Omental fat pad (tissue), 4 donors: ENCODE data around the gene DLG2. TPM values are rescaled to one million over a fixed set of nuclear protein-coding genes. Genes with fewer than 3 reads are reported as not detected.

Experiments
- ATAC-seq: fragments of 150-250 bp; one replicate; pipeline ENCODE4 v1.9.1; 2016; ENCODE audit warnings: mild to moderate bottlenecking, moderate library complexity; ENCODE audit not compliant: low FRiP score
- DNase-seq: peaks from one replicate; pipeline ENCODE4 v3.0.0-alpha.2; 2019; ENCODE audit warnings: low spot score
- total RNA-seq, 4 donors: library from RNA; depleted of rRNA; stranded (reverse); fragments of >200 nt; gene quantifications; one replicate each; pipeline ENCODE4 v1.1.0, GENCODE V29; 2016
- TF ChIP-seq, protein P1 (sequence below), 3 donors: fragments of 450-650 bp; IDR thresholded peaks; one replicate each; pipeline ENCODE4 v1.5.1; 2016 to 2017; ENCODE audit warnings: antibody characterized with exemption in 3 of 3, mild to moderate bottlenecking in 3 of 3, moderate library complexity in 2 of 3

DLG2 gene
- total RNA-seq, 4 donors from 2014 or later = 4.8 to 13.2 (median 8.1) TPM

DNA sequence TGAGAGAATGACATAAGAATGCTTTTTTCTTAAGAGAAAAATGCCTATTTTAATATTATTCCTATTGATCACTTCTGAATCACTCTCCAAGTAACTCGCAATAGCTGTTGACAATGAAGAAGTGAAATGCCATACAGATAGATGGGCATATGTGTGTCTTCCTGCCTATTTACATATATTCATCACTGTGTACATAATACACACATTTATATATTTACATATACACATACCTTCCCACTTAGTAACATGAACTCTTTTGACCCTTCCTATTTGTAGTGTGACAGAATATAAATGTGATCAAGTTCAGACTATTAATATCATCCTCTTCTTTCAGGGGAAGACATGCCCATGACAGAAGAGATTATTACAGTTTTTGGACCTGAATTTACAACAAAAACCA lies 756.7 kb downstream of the DLG2 start:
- DNase-seq (no peak), ATAC-seq (no peak)

DNA sequence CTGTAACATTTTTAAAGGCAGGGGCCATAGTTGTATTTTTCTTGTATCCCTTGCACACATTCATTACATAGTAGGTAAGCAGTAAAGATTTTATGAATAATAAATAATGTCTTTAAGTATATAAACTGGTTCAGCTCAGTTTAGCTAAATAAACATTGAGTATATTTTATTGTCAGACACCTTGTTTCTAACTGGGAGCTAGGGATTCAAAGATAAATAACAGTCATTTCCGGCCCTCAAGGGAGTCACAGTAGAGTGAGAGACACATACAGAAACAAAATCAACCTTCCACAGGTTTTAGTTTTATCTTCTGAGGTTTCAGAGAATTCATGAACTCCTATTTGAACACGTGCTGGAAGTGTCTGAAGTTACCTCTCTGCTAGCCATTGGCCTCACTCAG lies 760.2 kb downstream of the DLG2 start:
- TF ChIP-seq, protein P1, sequence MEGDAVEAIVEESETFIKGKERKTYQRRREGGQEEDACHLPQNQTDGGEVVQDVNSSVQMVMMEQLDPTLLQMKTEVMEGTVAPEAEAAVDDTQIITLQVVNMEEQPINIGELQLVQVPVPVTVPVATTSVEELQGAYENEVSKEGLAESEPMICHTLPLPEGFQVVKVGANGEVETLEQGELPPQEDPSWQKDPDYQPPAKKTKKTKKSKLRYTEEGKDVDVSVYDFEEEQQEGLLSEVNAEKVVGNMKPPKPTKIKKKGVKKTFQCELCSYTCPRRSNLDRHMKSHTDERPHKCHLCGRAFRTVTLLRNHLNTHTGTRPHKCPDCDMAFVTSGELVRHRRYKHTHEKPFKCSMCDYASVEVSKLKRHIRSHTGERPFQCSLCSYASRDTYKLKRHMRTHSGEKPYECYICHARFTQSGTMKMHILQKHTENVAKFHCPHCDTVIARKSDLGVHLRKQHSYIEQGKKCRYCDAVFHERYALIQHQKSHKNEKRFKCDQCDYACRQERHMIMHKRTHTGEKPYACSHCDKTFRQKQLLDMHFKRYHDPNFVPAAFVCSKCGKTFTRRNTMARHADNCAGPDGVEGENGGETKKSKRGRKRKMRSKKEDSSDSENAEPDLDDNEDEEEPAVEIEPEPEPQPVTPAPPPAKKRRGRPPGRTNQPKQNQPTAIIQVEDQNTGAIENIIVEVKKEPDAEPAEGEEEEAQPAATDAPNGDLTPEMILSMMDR (IDR thresholded peaks at IDR 0.05) = no peak
- no peak for ATAC-seq
- DNase-seq = no peak

More for the DNA sequence above, 756.7 kb downstream of the DLG2 start:
- TF ChIP-seq, protein P1 (IDR thresholded peaks at IDR 0.05) = no peak

DNA sequence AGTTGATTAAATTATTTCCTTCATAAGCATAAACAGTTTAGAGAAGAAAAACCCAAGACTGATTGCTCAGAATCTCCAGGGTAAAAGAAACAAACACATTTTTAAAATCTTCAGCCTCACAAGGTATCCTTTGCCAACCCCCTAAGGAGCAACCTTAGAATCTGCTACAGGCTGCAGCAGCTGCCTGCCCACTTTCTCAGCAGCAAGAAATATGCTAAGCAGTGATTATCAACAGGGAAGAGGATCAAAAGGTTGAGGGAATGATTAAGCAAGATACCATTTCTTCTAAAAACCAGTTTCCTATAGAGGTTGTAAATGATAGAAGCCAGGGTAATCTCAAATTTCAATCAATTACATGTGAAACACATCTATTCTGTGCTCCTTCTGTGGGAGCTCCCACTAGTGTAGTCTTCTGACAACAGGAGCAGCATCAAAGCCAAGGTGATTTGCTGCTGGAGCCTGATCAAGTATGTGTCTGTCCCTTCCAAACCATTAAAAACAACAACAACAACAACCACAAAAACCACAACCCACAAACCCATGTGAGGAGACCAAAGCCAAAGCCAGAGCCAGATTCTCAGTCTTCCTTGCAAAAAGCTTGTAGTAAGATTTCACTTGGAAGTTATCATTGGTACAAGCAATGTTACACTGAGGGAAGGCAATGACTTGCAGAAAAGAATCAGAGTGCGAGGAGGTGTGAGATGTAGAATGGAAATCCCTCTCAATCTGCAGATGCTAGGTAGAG lies 761.2 kb downstream of the DLG2 start:
- TF ChIP-seq, protein P1 (IDR thresholded peaks at IDR 0.05) = no peak
- ATAC-seq (no peak), DNase-seq (no peak)

GRCh38 chr11:84865257-84865656 lies 761.9 kb downstream of the DLG2 start:
- ATAC-seq = no peak
- DNase-seq = no peak
- TF ChIP-seq, protein P1 (IDR thresholded peaks at IDR 0.05) = no peak

DNA sequence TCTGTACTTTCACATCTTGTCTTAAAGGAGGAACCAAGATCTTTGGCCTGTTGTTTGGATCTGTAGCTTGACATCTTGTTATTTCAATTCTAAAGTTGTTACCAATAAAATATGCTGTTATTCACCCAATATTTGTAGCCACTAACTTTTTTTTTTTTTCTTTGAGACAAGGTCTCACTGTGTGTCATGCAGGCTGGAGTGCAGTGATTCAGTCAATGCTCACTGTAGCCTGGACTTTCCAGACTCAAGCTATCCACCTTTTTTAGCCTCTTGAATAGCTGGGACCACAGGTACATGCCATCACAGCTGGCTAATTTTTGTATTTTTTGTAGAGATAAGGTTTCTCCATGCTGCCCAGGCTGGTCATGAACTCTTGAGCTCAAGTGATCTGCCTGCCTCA lies 769.4 kb downstream of the DLG2 start:
- TF ChIP-seq, protein P1 (IDR thresholded peaks at IDR 0.05) = no peak
- no peak for DNase-seq
- no peak for ATAC-seq

DNA sequence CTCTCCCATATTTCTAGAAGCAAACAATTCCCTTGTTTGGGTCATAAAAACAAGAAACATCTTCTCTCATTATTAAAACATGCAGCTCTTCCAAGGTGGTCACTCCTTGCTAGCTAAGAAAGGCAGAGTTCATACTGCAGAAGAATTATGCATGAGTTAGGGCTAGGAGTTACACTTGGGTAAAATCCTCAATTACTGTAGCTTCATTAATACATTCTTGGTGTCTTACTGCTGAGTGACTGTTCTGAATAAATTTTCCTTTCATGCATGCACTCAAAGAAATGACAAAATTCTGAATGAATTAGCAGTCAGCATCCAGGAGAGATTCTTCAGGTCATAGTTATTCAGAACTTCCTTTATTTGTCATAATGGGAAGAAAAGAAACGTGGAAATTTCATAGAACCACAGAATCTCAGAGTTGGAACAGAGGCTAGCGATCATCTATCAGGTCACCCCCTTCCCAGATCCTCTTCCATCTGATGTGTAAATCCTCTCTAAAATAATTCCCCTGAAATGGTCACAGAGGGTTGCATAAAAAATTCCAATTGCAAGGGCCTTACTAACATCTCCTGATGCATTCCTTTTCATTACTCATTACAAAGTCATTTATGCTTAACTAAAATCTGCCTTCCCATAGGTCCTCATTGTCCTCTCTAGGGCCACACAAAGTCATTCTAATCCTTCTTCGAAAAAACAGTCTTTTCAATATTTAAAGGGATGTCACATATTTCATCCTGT lies 771.5 kb downstream of the DLG2 start:
- no peak for ATAC-seq
- DNase-seq = no peak
- TF ChIP-seq, protein P1 (IDR thresholded peaks at IDR 0.05) = no peak

- no peak for ATAC-seq
These were observed 772.7 kb downstream of the DLG2 start for GRCh38 chr11:84854498-84854880.

More at GRCh38 chr11:84854498-84854880, 772.7 kb downstream of the DLG2 start:
- no peak for DNase-seq
- TF ChIP-seq, protein P1 (IDR thresholded peaks at IDR 0.05) = no peak
